Activated naive CD4-positive, alpha-beta T cell treated with anti-CD3 and anti-CD28 coated beads for 36 hours (primary cell): ENCODE results near the gene JUP. TPM values are rescaled to one million over a fixed set of nuclear protein-coding genes. Genes with fewer than 3 reads are reported as not detected.

Experiments used
- CTCF ChIA-PET: fragments of 350-600 bp; sonication (Branson Sonifier 250); formaldehyde crosslinking; loops from one replicate; lab custom pipeline; 2021; ENCODE audit warnings: antibody characterized with exemption; lab: Charles Lee
- DNase-seq: peaks from one replicate; pipeline ENCODE4 v3.0.0-alpha.2; 2020
- H3K27ac Mint-ChIP-seq: one replicate; pipeline ENCODE4 v1.8.0; 2021; ENCODE audit warnings: mild to moderate bottlenecking, mixed read lengths
- H3K27me3 Mint-ChIP-seq: one replicate; pipeline ENCODE4 v1.8.0; 2021; ENCODE audit warnings: low read depth, mixed read lengths
- H3K36me3 Mint-ChIP-seq: one replicate; pipeline ENCODE4 v1.8.0; 2021; ENCODE audit warnings: low read depth, mixed read lengths
- H3K4me1 Mint-ChIP-seq: one replicate; pipeline ENCODE4 v1.8.0; 2021; ENCODE audit warnings: low read depth, mixed read lengths
- H3K4me3 Mint-ChIP-seq: one replicate; pipeline ENCODE4 v1.8.0; 2021; ENCODE audit warnings: mild to moderate bottlenecking, moderate library complexity, mixed read lengths
- H3K9me3 Mint-ChIP-seq: one replicate; pipeline ENCODE4 v1.8.0; 2021; ENCODE audit warnings: mixed read lengths
- intact Hi-C: fragments of 100-400 bp; cut with micrococcal nuclease; formaldehyde crosslinking; loops from one replicate; pipeline ENCODE4 v1.15.1; 2023
- total RNA-seq, 2 experiments: library from RNA; stranded (reverse); gene quantifications; one replicate each; pipeline ENCODE4 v1.2.3, GENCODE V29; 2021

Gene JUP
- total RNA-seq, 2 experiments from 2014 or later, result 0.27 to 0.33 TPM

DNA sequence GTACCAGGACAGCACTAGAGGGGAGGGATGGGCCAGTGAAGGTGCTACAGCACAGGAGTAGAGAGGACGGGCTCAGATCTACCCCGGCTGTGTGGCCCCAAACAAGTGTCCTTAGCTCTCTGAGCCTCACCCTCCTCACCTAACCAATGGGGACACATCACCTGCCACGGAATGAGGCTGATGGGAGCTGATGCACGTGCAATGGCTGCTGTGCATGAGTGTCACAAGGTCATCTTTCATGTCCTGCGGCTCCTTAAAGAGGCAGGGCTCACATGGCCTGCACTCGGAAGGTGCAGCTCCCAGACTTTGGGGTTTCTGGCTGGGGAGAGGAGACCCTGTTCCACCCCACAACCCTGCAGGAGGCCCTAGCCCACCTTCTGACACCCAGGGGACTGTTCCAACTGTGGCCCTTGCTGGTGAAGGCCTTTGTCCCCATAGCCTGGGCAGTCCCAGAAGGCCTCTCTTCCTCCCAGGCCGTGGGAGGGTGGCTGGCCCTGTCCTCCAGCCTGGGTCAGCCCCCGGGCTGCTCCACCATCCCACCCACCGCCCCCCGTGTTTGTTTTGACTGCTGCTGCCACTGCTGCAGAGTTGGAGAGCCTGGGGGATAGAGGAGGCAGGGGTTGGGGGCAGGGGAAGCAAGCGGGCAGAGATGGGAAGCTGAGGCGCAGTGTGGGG lies 62.6 kb downstream of the JUP start:
- Mint-ChIP-seq H3K9me3 (no peaks in the 10 kb centered on the region), H3K27ac (no peak overlapping the region), H3K36me3 (no peaks in the 10 kb centered on the region), H3K4me1 (no peaks in the 10 kb centered on the region), H3K27me3 (no peaks in the 10 kb centered on the region), H3K4me3 (no peak overlapping the region)
- intact Hi-C loops, result no loop called here
- CTCF ChIA-PET, result interaction anchor here (1.8 kb wide), 1 partner anchor 28 kb away, joined by 5 read pairs; no protein-coding TSS in a partner anchor
- no peak for DNase-seq

DNA sequence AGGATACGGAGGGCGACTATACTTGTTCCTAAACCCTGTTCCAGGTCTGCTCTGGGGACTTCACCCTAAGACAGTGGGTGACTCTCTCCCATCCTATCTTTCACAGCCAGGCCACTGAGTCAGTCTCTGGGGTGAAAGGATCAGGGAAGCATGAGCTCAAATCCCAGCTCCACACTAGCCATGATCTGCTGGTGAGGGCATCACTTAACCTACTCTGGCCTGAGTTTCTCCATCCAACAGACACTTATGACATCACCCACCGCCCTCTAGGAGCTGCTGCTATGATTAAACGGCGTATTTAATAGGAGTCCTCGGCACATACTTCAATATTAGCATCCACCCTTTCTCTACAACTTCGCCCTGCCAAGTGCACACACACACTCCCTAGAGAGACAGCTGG lies 64.3 kb downstream of the JUP start:
- intact Hi-C loops, result no loop called here
- DNase-seq, result no peak
- Mint-ChIP-seq H3K4me3 (no peak overlapping the region), H3K27ac (no peak overlapping the region), H3K27me3 (no peaks in the 10 kb centered on the region), H3K9me3 (no peaks in the 10 kb centered on the region), H3K36me3 (no peaks in the 10 kb centered on the region), H3K4me1 (peaks cover 4% of the 10 kb centered on the region)
- CTCF ChIA-PET, result interaction anchor here (0.9 kb wide), 1 partner anchor 15 kb away, joined by 3 read pairs; no protein-coding TSS in a partner anchor

DNA sequence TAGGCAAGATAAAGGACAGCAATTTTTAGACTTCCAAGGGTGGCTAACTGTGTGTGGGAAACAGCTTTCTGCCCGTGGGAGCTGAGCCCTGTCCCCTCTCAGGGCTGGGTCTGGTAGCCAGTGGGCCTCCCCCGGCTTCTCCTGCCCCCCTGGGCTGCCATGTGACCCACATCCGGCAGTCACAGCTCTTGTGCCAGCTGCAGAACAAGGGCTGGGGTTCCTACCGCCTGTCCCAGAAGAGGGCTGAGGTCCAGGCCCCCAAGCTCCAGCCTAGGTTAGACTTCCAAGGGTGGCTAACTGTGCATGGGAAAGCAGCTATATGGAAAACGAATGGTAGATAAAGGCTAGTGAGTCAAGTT lies 68.2 kb downstream of the JUP start:
- no peak overlapping the region for H3K4me3 Mint-ChIP-seq
- peaks cover 6% of the 10 kb centered on the region for H3K4me1 Mint-ChIP-seq
- CTCF ChIA-PET, result interaction anchor here (1.0 kb wide), 1 partner anchor 83 kb away, joined by 3 read pairs; no protein-coding TSS in a partner anchor
- H3K27me3 Mint-ChIP-seq, result no peaks in the 10 kb centered on the region
- DNase-seq, result no peak
- no peaks in the 10 kb centered on the region for H3K9me3 Mint-ChIP-seq
- intact Hi-C loops, result no loop called here
- H3K27ac Mint-ChIP-seq, result no peak overlapping the region
- no peaks in the 10 kb centered on the region for H3K36me3 Mint-ChIP-seq

DNA sequence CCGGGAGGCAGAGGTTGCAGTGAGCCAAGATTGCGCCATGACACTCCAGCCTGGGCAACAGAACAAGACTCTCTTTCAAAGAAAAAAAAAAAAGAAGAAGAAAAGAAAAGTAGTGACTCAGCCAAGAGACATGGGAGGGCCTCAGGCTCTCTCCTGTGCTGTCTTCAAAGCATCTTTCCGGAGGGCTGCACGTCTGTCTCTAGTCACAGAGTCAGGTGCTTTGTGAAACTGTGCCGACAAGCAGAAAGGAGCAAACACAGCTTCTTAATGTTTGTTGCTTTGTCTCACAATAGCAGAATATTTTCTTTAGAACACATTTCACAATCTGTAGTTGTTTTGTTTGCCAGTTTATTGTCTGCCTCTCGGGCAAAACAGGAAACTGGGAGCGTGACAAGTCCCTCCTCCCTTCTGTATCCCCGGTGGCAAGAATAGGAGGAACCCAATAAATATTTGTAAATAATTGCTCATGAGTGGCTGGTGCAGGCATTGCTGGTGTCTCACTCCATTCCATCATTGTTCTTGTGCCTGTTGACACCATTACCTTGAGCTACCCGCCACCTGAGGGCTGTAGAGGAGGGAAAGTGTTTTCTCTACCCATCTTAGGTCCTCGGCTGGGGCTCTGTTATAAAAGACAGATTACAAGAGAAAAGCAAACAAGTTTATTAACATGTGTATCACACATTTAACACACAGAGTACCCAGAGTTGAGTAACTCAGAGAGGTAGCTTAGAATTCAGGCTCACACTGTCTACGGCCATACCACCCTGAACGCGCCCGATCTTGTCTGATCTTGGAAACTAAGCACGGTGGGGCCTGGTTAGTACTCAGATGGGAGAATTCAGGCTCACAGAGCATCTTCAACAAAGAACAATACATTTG lies 68.9 kb downstream of the JUP start:
- CTCF ChIA-PET, result no interaction called here
- DNase-seq, result peak; percentile 58

DNA sequence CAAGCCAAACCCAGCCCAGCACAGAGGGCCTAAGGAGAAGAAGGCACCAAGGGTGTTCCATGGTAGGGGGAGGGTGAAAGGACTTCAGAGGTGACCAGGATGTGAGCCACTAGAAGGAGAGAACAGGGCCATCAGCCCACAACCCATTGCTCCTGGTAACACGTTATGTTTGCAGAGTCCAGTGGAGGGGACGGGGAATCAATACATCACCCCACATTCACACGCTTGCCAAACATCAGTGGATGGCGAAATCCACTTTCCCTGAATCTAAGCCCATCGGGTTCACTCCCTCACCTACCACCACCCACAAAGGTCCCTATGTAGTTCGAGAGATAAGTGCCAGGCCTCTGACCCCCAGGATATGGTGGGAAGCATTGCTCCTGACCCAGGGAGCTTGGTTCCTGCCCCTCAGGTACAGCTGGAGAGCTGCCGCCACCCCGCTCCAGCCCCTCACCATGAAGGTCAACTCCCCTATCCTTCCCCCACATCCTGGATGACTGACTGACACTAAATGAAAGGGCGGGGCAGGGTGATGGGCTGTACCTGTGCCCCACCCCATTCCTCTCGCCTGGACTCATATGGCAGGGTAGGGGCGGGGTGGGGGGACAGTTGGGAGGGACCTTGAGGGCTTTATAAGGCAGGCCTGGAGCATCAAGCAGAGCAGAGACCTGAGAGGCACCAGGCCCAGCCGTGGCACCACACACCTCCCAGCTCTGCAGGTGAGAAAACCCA lies 74.7 kb downstream of the JUP start, which contains the start of gene GAST:
Gene GAST, plus strand, starts transcription at position 663 of the 732 bp plus-strand sequence. CDS start 3,106 bp downstream, outside the sequence.
- no peak for DNase-seq
- H3K4me3 Mint-ChIP-seq, result no peak within 1 kb of the TSS
- CTCF ChIA-PET, result interaction anchor here (0.6 to 3.2 kb wide), 4 partner anchors 16 to 1145 kb away, joined by 3 to 15 read pairs (median 6); no protein-coding TSS in a partner anchor
- H3K27ac Mint-ChIP-seq, result no peak within 1 kb of the TSS
- H3K4me1 Mint-ChIP-seq, result peaks cover 4% of the 10 kb centered on the region
- no peaks in the 10 kb centered on the region for H3K36me3 Mint-ChIP-seq
- H3K27me3 Mint-ChIP-seq, result no peaks in the 10 kb centered on the region
- intact Hi-C loops, result no loop called here
- H3K9me3 Mint-ChIP-seq, result no peaks in the 10 kb centered on the region

More for the DNA sequence above, 68.9 kb downstream of the JUP start:
- Mint-ChIP-seq H3K9me3 (no peaks in the 10 kb centered on the region), H3K27me3 (no peaks in the 10 kb centered on the region), H3K4me3 (no peak overlapping the region), H3K36me3 (no peaks in the 10 kb centered on the region), H3K27ac (no peak overlapping the region), H3K4me1 (peaks cover 6% of the 10 kb centered on the region)
- intact Hi-C loops, result no loop called here

DNA sequence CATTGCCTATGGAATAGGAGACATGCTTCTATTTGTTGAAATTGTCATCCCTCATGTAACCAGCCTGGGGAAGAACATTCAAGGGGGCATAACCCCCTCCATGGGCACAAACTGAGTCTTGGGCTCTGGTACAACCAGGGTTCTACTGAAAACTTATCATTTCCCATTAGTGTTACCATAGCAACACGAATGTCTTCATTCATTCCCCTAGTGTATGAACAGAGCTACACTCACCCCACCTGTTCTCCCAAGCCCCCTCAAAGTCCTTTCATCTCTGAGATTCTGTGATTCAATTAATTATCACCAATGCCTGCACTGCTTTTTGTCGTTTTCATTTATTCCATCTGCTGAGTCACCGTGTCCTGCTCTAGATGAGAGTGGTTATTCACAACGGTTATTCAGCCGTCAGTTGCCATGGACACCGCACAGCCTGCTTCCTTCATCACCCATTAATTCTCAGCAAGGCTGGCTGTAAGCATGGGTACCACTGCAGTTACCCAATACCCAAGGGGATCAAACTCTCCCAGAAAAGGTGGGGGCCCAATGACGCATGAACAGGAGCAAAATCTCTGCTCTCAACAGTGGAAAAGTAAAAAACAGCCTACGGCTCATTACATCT lies 75.9 kb downstream of the JUP start:
- DNase-seq, result peak; percentile 65
- no peaks in the 10 kb centered on the region for H3K36me3 Mint-ChIP-seq
- no peak overlapping the region for H3K27ac Mint-ChIP-seq

DNA sequence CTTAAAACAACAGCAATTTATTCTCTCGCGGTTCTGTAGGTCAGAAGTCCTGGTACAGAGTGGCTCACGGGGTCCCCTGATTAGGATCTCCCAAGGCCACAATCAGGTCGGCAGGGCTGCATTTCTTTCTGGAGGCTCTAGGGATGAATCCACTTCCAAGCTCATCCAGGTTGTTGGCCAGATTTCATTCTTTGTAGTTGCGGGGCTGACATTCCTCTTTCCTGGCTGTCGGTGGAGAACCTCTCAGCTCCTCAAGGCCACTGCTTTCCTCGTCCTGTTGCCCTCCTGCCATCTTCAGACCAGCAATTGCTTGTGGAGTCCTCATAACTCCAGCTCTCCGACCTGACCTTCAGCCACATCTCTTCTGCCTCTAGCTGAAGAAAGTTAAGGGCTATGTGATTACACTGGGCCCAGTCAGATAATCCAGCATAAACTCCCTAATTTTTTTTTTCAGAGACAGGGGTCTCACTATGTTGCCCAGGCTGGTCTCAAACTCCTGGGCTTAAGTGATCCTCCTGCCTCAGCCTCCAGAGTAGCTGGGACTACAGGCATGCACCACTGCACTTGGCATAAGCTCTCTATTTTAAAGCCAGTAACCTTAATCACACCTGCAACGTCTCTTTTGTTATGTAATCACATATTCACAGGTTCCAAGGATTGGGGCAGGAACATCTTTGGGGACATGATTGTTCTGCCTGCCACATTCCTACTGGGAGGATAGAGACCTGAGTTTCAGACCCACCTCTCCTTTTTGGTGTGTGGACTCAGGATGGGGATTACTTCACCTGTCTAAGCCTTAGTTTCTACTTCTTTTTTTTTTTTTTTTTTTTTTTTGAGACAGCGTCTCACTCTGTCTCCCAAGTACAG lies 78.5 kb downstream of the JUP start:
- Mint-ChIP-seq H3K4me1 (peaks cover 4% of the 10 kb centered on the region), H3K27me3 (no peaks in the 10 kb centered on the region), H3K36me3 (no peaks in the 10 kb centered on the region), H3K4me3 (no peak overlapping the region), H3K27ac (no peak overlapping the region), H3K9me3 (no peaks in the 10 kb centered on the region)
- CTCF ChIA-PET, result interaction anchor here (0.5 to 2.4 kb wide), 5 partner anchors 12 to 38 kb away, joined by 3 to 14 read pairs (median 5); no protein-coding TSS in a partner anchor
- DNase-seq, result no peak
- intact Hi-C loops, result no loop called here

More for the DNA sequence above, 75.9 kb downstream of the JUP start:
- H3K4me3 Mint-ChIP-seq, result no peak overlapping the region
- H3K4me1 Mint-ChIP-seq, result peaks cover 4% of the 10 kb centered on the region
- intact Hi-C loops, result no loop called here
- H3K9me3 Mint-ChIP-seq, result no peaks in the 10 kb centered on the region
- CTCF ChIA-PET, result interaction anchor here (3.2 kb wide), 1 partner anchor 15 kb away, joined by 15 read pairs; no protein-coding TSS in a partner anchor
- no peaks in the 10 kb centered on the region for H3K27me3 Mint-ChIP-seq

DNA sequence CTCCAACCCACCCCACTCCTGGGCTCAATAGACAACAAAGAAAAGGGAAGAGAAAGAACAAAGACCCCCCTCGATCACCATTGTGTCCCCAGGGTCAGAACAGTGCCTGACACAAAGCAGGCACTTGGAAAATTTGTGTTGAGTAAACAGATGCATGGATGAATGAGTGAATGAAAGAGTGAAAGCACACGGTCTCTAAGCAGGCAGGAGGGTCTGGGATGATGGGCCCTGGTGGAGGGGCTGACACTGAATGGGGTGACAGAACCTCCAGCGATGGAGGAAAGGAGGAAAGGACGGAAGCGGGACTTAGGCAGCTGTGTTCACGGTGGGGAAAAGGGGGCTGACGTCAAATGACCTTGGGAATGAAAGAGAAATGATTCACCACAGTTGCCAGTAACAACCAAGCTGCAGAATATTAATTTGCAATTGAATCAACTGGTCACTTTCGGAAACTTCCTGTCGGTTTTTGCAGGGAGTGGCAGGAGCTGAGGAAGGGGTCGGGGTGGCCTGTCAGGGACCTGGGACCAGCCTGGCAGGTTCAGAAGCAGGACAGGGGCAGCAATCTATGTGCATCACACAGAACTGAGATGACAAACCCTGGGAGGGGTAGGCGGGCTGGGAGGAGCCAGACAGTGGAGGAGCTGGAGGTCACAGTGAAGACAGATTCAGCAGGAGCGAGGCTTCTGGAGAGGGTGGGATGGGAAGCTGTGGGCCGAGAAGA lies 81.1 kb downstream of the JUP start:
- Mint-ChIP-seq H3K27ac (no peak overlapping the region), H3K4me1 (no peaks in the 10 kb centered on the region), H3K36me3 (no peaks in the 10 kb centered on the region), H3K4me3 (no peak overlapping the region), H3K9me3 (no peaks in the 10 kb centered on the region), H3K27me3 (no peaks in the 10 kb centered on the region)
- CTCF ChIA-PET, result interaction anchor here (0.6 to 1.4 kb wide), 2 partner anchors 32 to 81 kb away, joined by 3 to 5 read pairs; partner anchors contain the start of gene JUP
- intact Hi-C loops, result no loop called here
- no peak for DNase-seq
